Hypothalamus (tissue), 51 donors: ENCODE results near the gene SDR9C7.
"Not testable (repeated sequence)": the region's sequence is repeated elsewhere in the genome, so short reads cannot be mapped to it uniquely, and the experiment has no call there.

ENCODE experiments used
- DNase-seq, 51 donors: peaks; one replicate each; lab custom pipeline; 2025; lab: John Stamatoyannopoulos, UW

The SDR9C7 gene

GRCh38 chr12:56921346-56921745, 12.9 kb downstream of the SDR9C7 start:
- no peak for DNase-seq

- DNase-seq, result not testable (repeated sequence)
Measured at GRCh38 chr12:56918139-56918538, 16.1 kb downstream of the SDR9C7 start.

- no peak for DNase-seq
Measured at GRCh38 chr12:56916996-56917333, 17.2 kb downstream of the SDR9C7 start.

GRCh38 chr12:56916296-56916995, 17.8 kb downstream of the SDR9C7 start:
- DNase-seq, result no peak

- DNase-seq, result no peak
Measured at GRCh38 chr12:56914724-56915123, 19.5 kb downstream of the SDR9C7 start.

- DNase-seq, result no peak
Measured at GRCh38 chr12:56914256-56914655, 20.0 kb downstream of the SDR9C7 start.

GRCh38 chr12:56909403-56909802, 24.8 kb downstream of the SDR9C7 start:
- DNase-seq, result not testable (repeated sequence)

GRCh38 chr12:56908136-56908535, 26.1 kb downstream of the SDR9C7 start:
- DNase-seq, result no peak

- no peak for DNase-seq
Measured at GRCh38 chr12:56905852-56906251, 28.4 kb downstream of the SDR9C7 start.

GRCh38 chr12:56903374-56903773, 30.8 kb downstream of the SDR9C7 start:
- no peak for DNase-seq

GRCh38 chr12:56901313-56901712, 32.9 kb downstream of the SDR9C7 start:
- not testable (repeated sequence) for DNase-seq

GRCh38 chr12:56900583-56900982, 33.6 kb downstream of the SDR9C7 start:
- no peak for DNase-seq

GRCh38 chr12:56898938-56899337, 35.3 kb downstream of the SDR9C7 start:
- no peak for DNase-seq

- no peak for DNase-seq
Measured at GRCh38 chr12:56897844-56898361, 36.3 kb downstream of the SDR9C7 start.

GRCh38 chr12:56896082-56896481, 38.1 kb downstream of the SDR9C7 start:
- no peak for DNase-seq

GRCh38 chr12:56894698-56895368, 39.4 kb downstream of the SDR9C7 start:
- DNase-seq, result no peak

- not testable (repeated sequence) for DNase-seq
Measured at GRCh38 chr12:56891885-56892284, 42.3 kb downstream of the SDR9C7 start.

- DNase-seq, result no peak
Measured at GRCh38 chr12:56886319-56886718, 47.9 kb downstream of the SDR9C7 start.

GRCh38 chr12:56885316-56885715, 48.9 kb downstream of the SDR9C7 start:
- DNase-seq, result no peak

- no peak for DNase-seq
Measured at GRCh38 chr12:56884421-56884820, 49.8 kb downstream of the SDR9C7 start.

- not testable (repeated sequence) for DNase-seq
Measured at GRCh38 chr12:56882407-56882806, 51.8 kb downstream of the SDR9C7 start.
